SH-SY5Y (cell line): Measurements from ENCODE around the gene USP22.

Experiments
- GATA2 ChIP-seq: IDR thresholded peaks from 2 replicates; pipeline ENCODE4 v1.6.1; 2011; ENCODE audit warnings: mild to moderate bottlenecking, low read depth, low read length
- GATA3 ChIP-seq: IDR thresholded peaks from 2 replicates; pipeline ENCODE4 v1.6.1; 2011; ENCODE audit warnings: low read depth, mild to moderate bottlenecking, low read length, moderate library complexity

- TF ChIP-seq GATA2 (no peak), GATA3 (no peak)
Observed at GRCh38 chr17:21027031-21027430, 15.8 kb downstream of the USP22 start.
